ENCODE results near the gene PLP2.

The PLP2 gene

DNA sequence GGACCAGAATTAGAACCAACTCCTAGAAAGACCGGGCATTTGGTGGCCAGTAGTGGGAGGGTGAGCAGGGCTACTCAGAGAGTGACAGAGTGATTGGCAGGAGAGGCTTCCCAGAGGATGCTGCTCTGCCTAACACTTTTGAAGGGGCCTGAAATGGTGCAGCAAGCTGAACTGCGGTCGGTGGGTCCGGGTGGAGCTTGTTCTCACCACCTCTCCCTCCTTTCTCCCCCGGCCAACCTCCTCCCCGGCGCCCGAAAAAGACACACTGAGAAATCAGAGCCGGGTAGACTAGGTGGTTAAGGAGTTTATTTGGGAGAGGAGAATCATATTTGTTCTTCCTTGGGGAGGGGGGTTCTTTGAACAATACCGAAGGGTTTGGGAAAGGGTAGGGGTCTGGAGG is 15.8 kb downstream of the PLP2 start:
- no peak for DNase-seq

GRCh38 chrX:49188468-49189076 is 16.9 kb downstream of the PLP2 start:
- DNase-seq = no peak

- DNase-seq = no peak
Observed at GRCh38 chrX:49189606-49190005, 17.9 kb downstream of the PLP2 start.

DNA sequence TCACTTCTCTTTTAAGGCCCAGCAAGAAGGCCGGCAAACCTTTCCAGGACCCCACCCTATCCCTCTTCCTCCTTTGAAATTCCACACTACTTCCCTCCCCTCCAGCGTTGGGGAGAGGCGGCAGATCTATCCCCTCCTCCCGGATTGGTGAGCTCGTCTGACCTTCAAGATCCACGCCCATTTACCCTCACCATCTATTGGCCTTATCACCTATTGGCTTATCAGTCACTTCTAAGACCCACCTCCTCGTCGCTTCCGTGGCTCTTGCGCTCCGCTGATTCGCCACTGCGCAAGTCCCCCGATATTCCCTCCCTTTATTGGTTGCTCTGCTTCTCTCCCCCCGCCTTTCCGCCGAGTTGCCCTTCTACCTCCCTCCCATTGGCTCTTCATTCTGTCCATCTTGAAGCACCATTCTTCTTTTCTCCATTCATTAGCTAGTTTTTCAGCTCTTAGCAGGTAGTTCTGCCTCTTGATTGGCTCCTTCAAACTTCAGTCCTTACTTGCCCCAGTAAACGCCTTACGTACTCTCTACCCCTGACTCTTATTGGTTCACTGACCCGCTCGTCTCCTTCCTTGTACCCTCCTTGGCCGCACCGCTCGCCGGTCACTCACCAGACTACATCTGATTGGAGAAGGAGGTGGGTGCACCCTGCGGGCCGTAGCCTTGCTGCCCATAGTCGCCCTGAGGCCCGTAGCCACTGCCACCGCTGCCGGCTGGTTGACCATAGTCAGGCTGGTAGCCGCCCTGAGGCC is 19.3 kb downstream of the PLP2 start:
- DNase-seq = peak; percentile 97

GRCh38 chrX:49191574-49192011 is 19.9 kb downstream of the PLP2 start:
- DNase-seq = no peak

GRCh38 chrX:49192722-49193328 is 21.1 kb downstream of the PLP2 start:
- DNase-seq = no peak

GRCh38 chrX:49193542-49193964 is 21.9 kb downstream of the PLP2 start:
- DNase-seq = no peak

DNA sequence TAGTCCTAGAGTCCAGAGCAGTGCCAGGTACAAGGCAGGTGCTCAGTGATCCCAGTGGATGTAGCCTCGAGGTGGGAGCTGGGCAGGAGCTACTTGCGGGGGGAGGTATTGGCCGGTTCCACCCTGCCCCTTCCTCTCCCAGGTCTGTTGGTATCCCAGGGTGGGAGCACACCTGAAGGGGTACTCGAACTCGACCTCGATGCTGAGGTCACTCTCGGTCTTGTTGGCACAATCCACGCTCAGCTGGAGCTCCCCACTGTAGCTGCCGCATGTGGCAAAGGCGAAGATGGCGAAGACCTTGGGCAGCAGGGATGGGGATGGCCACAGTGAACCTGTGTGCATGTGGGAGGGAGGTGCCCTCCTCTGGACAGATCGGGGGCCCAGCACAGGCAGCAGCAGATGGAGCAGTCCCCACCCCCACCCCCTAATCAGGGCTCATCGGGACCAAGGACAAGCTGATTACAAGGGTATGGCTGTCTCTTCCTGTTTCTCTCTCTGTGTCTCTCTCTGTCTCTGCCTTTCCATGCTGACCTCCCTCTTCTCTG is 25.9 kb downstream of the PLP2 start:
- no peak for DNase-seq

DNA sequence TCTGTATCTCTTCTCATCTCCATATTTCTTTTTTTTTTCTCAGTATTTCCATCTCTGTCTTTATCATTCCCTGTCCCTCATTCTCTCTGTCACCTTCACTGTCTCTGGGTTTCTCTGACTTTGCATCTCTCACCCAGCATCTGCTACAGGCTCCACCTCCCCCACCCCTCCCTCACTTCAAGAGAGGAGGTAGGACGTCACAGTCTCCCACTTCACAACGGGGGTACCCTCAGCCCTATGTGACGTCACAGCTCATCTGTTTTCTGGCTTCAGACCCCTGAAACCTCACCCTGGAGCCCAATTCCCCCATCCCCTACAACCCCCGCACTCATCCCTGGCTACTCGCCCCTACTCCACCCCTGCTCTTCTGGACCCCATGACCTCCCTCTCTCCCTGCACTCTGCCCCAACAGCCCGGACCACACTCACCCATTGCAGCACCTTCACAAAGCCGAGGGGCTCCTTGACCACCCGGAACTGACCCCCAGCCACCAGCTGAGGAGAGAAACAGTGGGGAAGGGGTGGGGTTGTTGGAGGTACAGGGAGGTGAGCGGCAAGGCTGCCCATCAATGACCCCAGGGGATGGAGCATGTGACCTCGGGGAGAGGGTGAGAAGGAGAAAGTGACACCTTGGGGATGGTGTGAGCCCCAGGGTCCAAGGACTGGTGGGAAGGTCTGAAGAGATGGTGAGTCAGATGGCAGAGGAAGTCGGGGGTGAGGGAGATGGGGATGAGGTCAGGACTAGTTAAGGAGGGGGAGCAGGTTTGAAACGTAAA is 27.0 kb downstream of the PLP2 start:
- no peak for DNase-seq

GRCh38 chrX:49199315-49199595 is 27.6 kb downstream of the PLP2 start:
- DNase-seq = no peak

DNA sequence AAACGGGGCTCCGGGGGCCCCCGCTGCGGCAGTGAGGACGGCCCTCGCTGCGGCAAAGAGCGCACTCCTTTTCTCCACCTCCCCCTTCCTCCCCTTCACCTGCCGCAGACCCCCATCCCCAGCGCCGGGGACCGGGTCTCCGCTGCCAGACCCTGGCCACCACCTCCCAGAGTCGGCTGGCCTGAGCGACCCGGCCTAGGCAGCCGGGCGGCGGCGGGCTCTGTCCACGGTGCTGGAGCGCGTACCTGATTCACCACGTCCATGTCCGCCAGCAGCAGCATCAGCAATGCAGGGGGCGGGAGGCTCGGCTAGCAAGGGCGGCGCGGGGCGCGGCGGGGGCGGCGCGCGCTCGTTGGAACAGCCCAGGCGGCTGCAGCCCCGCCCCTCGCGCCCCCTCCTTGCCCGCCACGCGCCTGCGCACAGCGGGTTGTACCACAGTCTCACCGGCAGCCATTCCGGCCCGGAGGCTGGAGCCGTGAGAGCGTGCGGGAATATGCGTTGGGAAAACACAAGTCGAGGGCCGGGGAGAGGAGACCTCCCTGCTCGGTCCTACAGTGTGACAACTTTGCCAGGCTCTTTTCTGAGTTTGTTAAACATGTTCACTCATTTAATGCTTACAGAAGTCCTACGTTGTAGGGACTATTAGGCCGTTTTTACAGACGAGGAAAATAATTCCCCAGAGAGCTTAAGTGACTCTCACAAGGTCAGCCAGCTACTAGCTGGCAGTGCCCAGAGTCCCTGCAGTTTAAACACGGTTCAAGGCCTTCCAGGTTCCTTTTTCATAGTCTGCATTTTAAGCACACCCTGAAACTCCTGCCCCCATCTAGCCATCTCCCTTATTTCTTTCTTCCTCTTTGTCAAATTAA is 28.4 kb downstream of the PLP2 start, which contains the start of gene SYP:
Gene SYP, minus strand, starts transcription at position 288 of the 866 bp plus-strand sequence. Its CDS starts 7 bp downstream, at position 281.
- peak; percentile 81 for DNase-seq

GRCh38 chrX:49202022-49202421 is 30.3 kb downstream of the PLP2 start:
- DNase-seq = no peak

DNA sequence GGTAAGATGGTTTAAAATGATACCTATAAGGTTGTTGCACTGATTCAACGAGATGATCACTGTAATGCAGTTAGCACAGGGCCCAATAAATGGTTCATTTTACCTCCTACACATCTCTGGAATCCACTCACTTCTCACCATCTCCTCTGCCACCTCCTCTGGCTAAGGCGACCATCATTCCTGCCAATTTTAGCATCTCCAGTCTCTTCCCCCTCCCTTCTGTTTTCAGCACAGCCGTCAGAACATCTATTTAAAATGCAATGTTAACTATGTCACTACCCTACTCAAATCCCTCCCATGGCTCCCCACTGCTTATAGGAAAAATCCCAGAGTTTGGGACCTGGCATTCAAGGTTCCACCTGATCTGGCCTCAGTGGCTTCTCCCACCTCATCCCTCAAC is 31.8 kb downstream of the PLP2 start:
- no peak for DNase-seq

- DNase-seq = no peak
Observed at GRCh38 chrX:49204017-49204416, 32.3 kb downstream of the PLP2 start.

GRCh38 chrX:49204709-49205108 is 33.0 kb downstream of the PLP2 start:
- no peak for DNase-seq

DNA sequence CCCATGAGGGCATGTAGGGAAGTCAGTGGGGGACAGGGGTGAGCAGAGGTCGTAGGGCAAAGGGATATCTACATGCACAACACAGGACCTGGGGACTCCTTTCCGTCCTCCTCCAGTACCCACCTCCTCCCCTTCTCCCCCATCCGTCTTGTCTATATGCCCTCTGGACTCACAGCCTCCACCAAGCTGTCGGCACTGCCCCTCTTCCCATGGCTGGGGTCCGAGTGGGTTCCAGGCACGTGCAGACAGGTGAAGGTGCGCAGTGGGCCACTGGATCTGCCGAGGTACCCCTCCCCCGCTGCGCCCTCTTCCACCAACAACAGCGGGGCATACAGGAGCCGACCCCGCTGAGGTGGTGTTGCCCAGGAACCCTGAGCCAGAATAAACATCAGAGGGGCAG is 33.7 kb downstream of the PLP2 start:
- DNase-seq = no peak

- DNase-seq = no peak
Observed at GRCh38 chrX:49206543-49206942, 34.8 kb downstream of the PLP2 start.

- no peak for DNase-seq
Observed at GRCh38 chrX:49208399-49208798, 36.7 kb downstream of the PLP2 start.

DNA sequence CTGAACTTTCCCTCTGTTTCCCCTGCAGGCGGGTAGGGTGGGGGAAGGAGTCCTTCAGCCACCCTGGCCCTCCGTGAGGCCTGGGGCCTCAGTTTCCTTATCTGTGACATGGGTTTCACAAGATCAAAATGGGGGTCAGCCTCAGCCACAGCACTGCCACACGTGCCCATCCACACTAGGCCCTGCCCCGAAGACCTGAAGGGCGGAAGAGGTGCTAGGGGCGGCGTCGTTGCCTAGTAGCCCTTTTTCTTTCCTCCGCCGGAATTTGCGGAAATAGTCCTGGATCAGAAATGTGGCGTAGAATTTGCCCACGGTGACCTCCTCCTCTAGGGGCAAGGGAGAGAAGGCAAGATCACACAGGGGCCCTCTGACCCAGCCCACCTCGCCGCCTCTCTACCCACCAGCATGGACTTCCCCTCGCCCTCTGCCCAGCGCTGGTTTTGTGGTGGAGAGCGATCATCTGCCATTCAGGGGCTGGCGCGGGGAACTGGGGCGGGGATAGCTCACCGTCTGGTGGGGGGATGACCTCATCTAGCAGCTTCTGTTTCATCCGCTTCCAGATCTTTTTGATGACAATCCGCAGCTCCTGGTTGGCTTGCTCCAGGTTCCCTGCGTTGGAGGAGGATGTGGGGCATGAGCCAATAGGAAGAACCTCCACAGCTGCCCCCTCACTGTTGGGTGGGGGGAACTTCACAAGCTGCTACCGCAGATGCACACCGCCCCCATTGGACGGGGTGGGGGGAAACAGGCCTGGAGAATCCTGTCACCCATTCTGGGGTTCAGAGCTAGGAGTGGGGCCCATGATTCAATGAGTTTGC is 37.9 kb downstream of the PLP2 start:
- no peak for DNase-seq

DNA sequence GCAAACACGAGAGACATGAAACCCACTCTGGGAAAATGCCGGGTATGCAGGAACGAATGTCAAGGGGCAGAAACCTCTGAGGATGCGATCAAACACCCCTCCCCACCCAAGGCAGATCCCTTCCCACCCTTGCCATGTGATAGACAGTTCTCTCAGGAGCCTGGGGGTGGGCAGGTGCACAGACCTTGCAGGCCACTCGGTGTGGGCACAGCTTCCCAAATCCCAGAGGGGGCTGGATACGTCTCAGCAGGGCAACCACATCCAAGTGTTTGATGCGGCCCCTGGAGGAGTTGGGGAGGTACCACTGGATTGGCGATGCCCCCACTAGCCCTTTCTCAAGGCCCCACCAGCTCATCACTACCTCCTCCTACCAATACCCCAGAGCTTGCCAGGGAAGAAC is 38.7 kb downstream of the PLP2 start:
- no peak for DNase-seq

DNA sequence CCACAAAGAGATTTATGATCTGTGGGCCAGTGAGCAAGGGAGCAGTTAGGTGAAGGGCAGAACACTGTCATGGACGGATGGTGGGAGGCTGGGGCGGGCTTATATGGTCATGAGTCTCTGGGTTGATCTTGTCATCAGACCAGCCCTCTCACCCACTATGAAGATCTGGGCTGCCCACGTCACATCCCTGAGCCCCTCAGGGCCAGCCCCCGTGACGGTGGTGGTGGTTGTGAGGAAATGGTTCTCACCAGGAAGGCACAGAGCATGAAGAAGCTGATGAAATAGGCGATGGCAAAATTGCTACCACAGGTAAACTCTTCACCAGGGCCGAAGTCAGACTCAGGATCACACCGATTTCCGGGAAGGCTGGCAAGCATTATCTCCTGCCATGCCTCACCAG is 39.4 kb downstream of the PLP2 start:
- no peak for DNase-seq

Data from EL (cell line).